Natural killer cell (primary cell): ENCODE measurements around the gene LANCL1. TPM values are rescaled to one million over a fixed set of nuclear protein-coding genes. Genes with fewer than 3 reads are reported as not detected.
"Not testable (repeated sequence)": the region's sequence is repeated elsewhere in the genome, so short reads cannot be mapped to it uniquely, and the experiment has no call there.

Experiments used
- ATAC-seq, 3 donors: fragments of 150-1000 bp in 2 of 3; fragments of 200-7000 bp in 1 of 3; cut with Tn5 transposase; 1 replicate in 1 of 3; 2 replicates in 2 of 3; pipeline ENCODE4 v1.10.0; 2021; ENCODE audit warnings: mild to moderate bottlenecking in 2 of 3, moderate library complexity in 2 of 3
- DNase-seq, 2 donors: peaks; one replicate each; pipeline versions ENCODE4 v3.0.0 to v3.0.0-alpha.2; 2013 to 2021; ENCODE audit warnings: mixed read lengths in 1 of 2
- H3K27ac ChIP-seq: one replicate; pipeline ENCODE4 v1.5.1; 2013; ENCODE audit warnings: mild to moderate bottlenecking, low read length
- H3K27me3 ChIP-seq: one replicate; pipeline ENCODE4 v1.6.1; 2013; ENCODE audit warnings: low read length; ENCODE audit not compliant: control insufficient read depth, insufficient read depth
- H3K36me3 ChIP-seq: one replicate; pipeline ENCODE4 v1.6.1; 2013; ENCODE audit warnings: low read length; ENCODE audit not compliant: control insufficient read depth, insufficient read depth
- H3K4me1 ChIP-seq: one replicate; pipeline ENCODE4 v1.6.1; 2013; ENCODE audit warnings: low read length; ENCODE audit not compliant: control insufficient read depth, insufficient read depth
- H3K4me3 ChIP-seq: one replicate; pipeline ENCODE4 v1.5.1; 2013; ENCODE audit warnings: low read length
- H3K9me3 ChIP-seq: one replicate; pipeline ENCODE4 v1.6.1; 2013; ENCODE audit warnings: low read length; ENCODE audit not compliant: control insufficient read depth, insufficient read depth
- H3K27ac Mint-ChIP-seq, 2 donors: one replicate each; pipeline ENCODE4 v1.8.0; 2022; ENCODE audit warnings: mild to moderate bottlenecking in 2 of 2, mixed read lengths in 2 of 2, moderate library complexity in 1 of 2
- H3K27me3 Mint-ChIP-seq, 2 donors: one replicate each; pipeline ENCODE4 v1.8.0; 2022; ENCODE audit warnings: low read depth in 2 of 2, mixed read lengths in 2 of 2
- H3K36me3 Mint-ChIP-seq: one replicate; pipeline ENCODE4 v1.8.0; 2022; ENCODE audit warnings: mixed read lengths
- H3K4me1 Mint-ChIP-seq, 2 donors: one replicate each; pipeline ENCODE4 v1.8.0; 2022; ENCODE audit warnings: mixed read lengths in 2 of 2
- H3K4me3 Mint-ChIP-seq: one replicate; pipeline ENCODE4 v1.8.0; 2022; ENCODE audit warnings: mild to moderate bottlenecking, moderate library complexity, mixed read lengths
- H3K9me3 Mint-ChIP-seq, 2 donors: one replicate each; pipeline ENCODE4 v1.8.0; 2022; ENCODE audit warnings: mixed read lengths in 2 of 2
- WGBS: methylation state at CpG from one replicate; pipeline ENCODE4 v1.1.7; 2013; ENCODE audit warnings: missing lambda C conversion rate; ENCODE audit not compliant: insufficient coverage; 5-methylcytosine and 5-hydroxymethylcytosine counted together
- intact Hi-C: fragments of 100-400 bp; cut with micrococcal nuclease; formaldehyde crosslinking; loops from one replicate; pipeline ENCODE4 v1.14.2; 2022
- total RNA-seq, 4 donors: library from RNA; stranded (reverse); fragments of 120-200 nt in 1 of 4; gene quantifications; one replicate each; pipeline versions ENCODE4 v1.2.3 to v1.2.4, GENCODE V29; 2013 to 2022
- TF ChIP-seq, protein P1 (sequence below): fragments of 200-600 bp; IDR thresholded peaks from one replicate; pipeline ENCODE4 v1.8.0; 2022; ENCODE audit warnings: antibody characterized with exemption

The LANCL1 gene
- total RNA-seq, 3 donors from 2014 or later (not counting 1 experiment from before 2014, with no cell fraction given): 21.0 to 27.0 (median 24.4) TPM

DNA sequence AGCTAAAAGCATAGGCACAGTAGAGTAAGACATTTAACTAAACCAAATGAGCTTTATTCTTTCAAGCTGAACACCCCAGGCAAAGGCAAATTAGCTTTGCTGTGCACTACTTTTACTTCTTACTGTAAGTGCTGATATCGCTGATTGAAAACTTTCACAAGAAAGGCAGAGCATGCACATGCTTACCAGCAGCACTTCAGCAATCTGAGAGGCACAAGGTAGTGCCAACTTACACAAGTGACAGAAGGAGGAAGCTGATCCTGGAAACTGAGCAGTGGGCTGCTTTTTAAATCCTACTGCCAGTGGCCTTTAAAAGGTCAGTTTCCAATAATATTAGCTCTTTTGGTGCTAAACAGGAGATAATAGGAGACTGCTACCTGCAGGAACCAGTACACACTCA, 43.9 kb downstream of the LANCL1 start:
- Histone ChIP-seq H3K36me3 (peaks cover 59% of the 10 kb centered on the region), H3K27ac (no peak overlapping the region), H3K27me3 (no peaks in the 10 kb centered on the region), H3K4me1 (no peaks in the 10 kb centered on the region), H3K9me3 (peaks cover 7% of the 10 kb centered on the region), H3K4me3 (no peak overlapping the region)
- H3K4me3 Mint-ChIP-seq: no peak overlapping the region
- intact Hi-C loops: no loop called here
- TF ChIP-seq, protein P1, sequence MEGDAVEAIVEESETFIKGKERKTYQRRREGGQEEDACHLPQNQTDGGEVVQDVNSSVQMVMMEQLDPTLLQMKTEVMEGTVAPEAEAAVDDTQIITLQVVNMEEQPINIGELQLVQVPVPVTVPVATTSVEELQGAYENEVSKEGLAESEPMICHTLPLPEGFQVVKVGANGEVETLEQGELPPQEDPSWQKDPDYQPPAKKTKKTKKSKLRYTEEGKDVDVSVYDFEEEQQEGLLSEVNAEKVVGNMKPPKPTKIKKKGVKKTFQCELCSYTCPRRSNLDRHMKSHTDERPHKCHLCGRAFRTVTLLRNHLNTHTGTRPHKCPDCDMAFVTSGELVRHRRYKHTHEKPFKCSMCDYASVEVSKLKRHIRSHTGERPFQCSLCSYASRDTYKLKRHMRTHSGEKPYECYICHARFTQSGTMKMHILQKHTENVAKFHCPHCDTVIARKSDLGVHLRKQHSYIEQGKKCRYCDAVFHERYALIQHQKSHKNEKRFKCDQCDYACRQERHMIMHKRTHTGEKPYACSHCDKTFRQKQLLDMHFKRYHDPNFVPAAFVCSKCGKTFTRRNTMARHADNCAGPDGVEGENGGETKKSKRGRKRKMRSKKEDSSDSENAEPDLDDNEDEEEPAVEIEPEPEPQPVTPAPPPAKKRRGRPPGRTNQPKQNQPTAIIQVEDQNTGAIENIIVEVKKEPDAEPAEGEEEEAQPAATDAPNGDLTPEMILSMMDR: no peak
- H3K4me1 Mint-ChIP-seq: no peaks in the 10 kb centered on the region
- H3K36me3 Mint-ChIP-seq: peaks cover 66% of the 10 kb centered on the region
- DNase-seq (no peak), ATAC-seq (no peak)
- H3K9me3 Mint-ChIP-seq: peaks cover 3 to 5% of the 10 kb centered on the region in 2 donors
- WGBS: 90% methylated on average over 1 of the region's 1 CpG
- no peaks in the 10 kb centered on the region for H3K27me3 Mint-ChIP-seq
- H3K27ac Mint-ChIP-seq: no peak overlapping the region

DNA sequence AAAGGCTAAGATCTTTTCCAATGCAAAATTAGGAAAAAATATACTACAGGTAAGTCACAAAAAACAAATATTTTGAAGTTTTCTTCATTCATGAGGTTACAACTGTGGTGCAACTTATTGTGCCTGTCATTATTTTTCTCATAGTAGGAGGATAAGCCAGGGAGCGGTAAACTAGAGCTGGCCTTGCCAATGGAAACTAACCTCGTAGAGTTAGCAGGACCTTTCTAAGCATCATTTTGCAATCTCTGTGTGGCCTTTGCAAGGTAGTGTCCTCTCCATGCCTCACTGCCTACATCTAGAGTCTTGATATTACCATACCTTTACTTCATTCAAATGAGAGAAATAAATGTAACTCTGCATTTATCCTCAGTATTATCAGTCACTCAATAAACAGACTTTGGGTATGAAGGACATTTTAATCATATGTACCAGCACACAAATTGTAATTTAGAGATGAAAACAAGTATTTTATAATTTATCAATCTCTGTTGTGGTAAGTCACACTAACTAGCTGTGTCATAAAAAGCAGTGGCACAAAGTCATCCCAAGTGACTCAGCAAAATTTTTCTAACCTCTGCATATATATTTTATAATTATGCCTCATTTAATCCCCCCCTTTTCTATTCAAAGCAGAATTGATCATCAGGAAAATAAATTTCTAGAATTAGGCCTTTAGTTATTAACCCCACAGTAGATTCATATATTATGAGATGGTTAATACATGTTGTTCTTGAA, 47.0 kb downstream of the LANCL1 start:
- no peaks in the 10 kb centered on the region for H3K27me3 ChIP-seq
- Mint-ChIP-seq H3K27ac (no peak overlapping the region), H3K4me3 (no peak overlapping the region), H3K9me3 (peaks cover 6 to 19% of the 10 kb centered on the region in 2 donors), H3K27me3 (no peaks in the 10 kb centered on the region), H3K36me3 (peaks cover 83% of the 10 kb centered on the region), H3K4me1 (no peaks in the 10 kb centered on the region)
- no peak overlapping the region for H3K27ac ChIP-seq
- H3K36me3 ChIP-seq: peaks cover 37% of the 10 kb centered on the region
- ATAC-seq (no peak), DNase-seq (no peak)
- no peak overlapping the region for H3K4me3 ChIP-seq
- TF ChIP-seq, protein P1: no peak
- no peaks in the 10 kb centered on the region for H3K4me1 ChIP-seq
- intact Hi-C loops: no loop called here
- 98% methylated on average over 2 of the region's 2 CpGs for WGBS
- peaks cover 24% of the 10 kb centered on the region for H3K9me3 ChIP-seq

DNA sequence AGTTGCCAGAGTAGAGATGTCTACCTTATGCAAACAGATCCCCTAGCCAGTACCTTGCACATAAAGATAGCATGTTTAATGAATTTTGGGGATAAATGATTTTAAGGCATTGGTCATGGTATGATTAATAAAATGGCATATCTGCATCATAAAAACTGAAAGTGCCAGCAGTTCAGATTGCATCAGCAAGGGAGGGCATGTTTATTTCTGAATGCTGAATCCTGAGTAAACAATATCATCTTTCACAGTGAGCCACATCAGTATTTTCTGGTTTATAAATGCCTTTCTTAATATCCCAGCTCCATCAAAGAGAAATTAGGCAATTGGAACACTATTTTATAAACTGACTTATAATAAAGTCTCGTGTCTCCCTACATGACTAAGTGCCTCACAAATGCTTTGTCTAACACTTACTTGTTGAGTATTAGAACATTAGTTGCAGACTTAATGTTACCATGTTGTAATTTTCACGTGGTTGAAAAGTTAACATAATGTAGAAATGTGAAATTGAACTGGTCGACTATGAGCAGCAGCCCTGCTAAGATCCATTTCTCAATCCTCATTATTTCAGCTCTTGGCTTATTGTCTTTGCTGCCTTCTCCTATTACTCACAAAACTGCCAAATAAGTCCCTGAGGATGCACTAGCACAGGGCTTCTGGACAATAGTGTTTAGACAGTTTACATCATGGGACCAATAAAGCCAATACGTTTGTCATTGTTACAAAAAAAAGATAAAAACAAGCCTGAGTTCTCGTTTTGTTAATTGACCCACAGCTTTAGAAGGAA, 48.0 kb downstream of the LANCL1 start:
- Mint-ChIP-seq H3K4me3 (no peak overlapping the region), H3K27ac (no peak overlapping the region), H3K9me3 (peaks cover 6 to 23% of the 10 kb centered on the region in 2 donors), H3K27me3 (no peaks in the 10 kb centered on the region), H3K36me3 (peaks cover 83% of the 10 kb centered on the region), H3K4me1 (no peaks in the 10 kb centered on the region)
- TF ChIP-seq, protein P1: no peak
- ATAC-seq (no peak), DNase-seq (no peak)
- WGBS: 63% methylated on average over 3 of the region's 5 CpGs
- intact Hi-C loops: no loop called here
- Histone ChIP-seq H3K36me3 (peaks cover 29% of the 10 kb centered on the region), H3K27me3 (no peaks in the 10 kb centered on the region), H3K4me1 (no peaks in the 10 kb centered on the region), H3K27ac (no peak overlapping the region), H3K4me3 (no peak overlapping the region), H3K9me3 (peaks cover 27% of the 10 kb centered on the region)

DNA sequence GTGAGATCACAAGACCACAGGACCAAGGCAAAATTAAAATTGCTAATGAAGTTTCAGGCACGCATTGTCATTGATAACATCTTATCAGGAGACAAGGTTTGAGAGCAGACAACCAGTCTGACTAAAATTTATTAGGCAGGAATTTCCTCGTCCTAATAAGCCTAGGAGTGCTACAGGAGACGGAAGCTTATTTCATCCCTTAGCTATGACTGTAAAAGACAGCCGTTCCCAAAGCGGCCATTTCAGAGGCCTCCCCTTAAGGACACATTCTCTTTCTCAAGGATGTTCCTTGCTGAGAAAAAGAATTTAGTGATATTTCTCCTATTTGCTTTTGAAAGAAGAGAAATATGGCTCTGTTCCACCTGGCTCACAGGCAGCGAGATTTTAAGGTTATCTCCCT, 49.2 kb downstream of the LANCL1 start:
- H3K4me3 Mint-ChIP-seq, H3K27me3 Mint-ChIP-seq, H3K4me1 Mint-ChIP-seq, H3K4me3 ChIP-seq, DNase-seq, H3K27me3 ChIP-seq, H3K27ac ChIP-seq, H3K4me1 ChIP-seq, intact Hi-C loops, ATAC-seq, H3K27ac Mint-ChIP-seq: not testable (repeated sequence)
- Mint-ChIP-seq H3K9me3 (peaks cover 6 to 23% of the 10 kb centered on the region in 2 donors), H3K36me3 (peaks cover 74% of the 10 kb centered on the region)
- Histone ChIP-seq H3K36me3 (peaks cover 17% of the 10 kb centered on the region), H3K9me3 (peaks cover 27% of the 10 kb centered on the region)
- WGBS: 99% methylated on average over 6 of the region's 6 CpGs
